ENCODE results near the gene PTPN11.

- TF ChIP-seq CTCF (conservative IDR thresholded peaks at IDR 0.05; ENCODE audit: low read depth, low read length) (no peak), EZH2phosphoT487 (IDR thresholded peaks at IDR 0.05; ENCODE audit: borderline replicate concordance, low read length) (no peak)
Measured at GRCh38 chr12:112513471-112513870, 94.7 kb downstream of the PTPN11 start.

Measured in PC-3 (cell line).